GM23338 (cell line): ENCODE results near the gene RBP3. TPM values are rescaled to one million over a fixed set of nuclear protein-coding genes. Genes with fewer than 3 reads are reported as not detected.

ENCODE experiments used
- ATAC-seq: fragments of 200-7000 bp; cut with Tn5 transposase; 3 replicates; pipeline ENCODE4 v1.9.1; 2020
- DNase-seq: peaks from one replicate; pipeline ENCODE4 v3.0.0-alpha.2; 2015; ENCODE audit warnings: low spot score
- H2AFZ ChIP-seq: fragments of 200-600 bp; sonication (generic); 2 replicates; pipeline ENCODE4 v1.8.0; 2016; ENCODE audit warnings: antibody characterized with exemption, mild to moderate bottlenecking, moderate library complexity
- H3F3A ChIP-seq: fragments of 200-600 bp; sonication (generic); replicated peaks from 2 replicates; pipeline ENCODE4 v1.8.0; 2017; ENCODE audit warnings: antibody characterized with exemption, mixed run types, low read depth
- H3K27ac ChIP-seq: fragments of 200-600 bp; sonication (generic); 2 replicates; pipeline ENCODE4 v1.6.1; 2016; ENCODE audit warnings: low read depth
- H3K27me3 ChIP-seq: fragments of 200-600 bp; sonication (generic); 2 replicates; pipeline ENCODE4 v1.8.0; 2016; ENCODE audit warnings: mild to moderate bottlenecking, mixed run types, moderate library complexity; ENCODE audit not compliant: insufficient read depth
- H3K36me3 ChIP-seq: fragments of 200-600 bp; sonication (generic); 2 replicates; pipeline ENCODE4 v1.8.0; 2016; ENCODE audit warnings: mild to moderate bottlenecking; ENCODE audit not compliant: insufficient read depth
- H3K4me1 ChIP-seq: fragments of 200-600 bp; sonication (generic); 2 replicates; pipeline ENCODE4 v1.8.0; 2016; ENCODE audit warnings: mild to moderate bottlenecking, moderate library complexity; ENCODE audit not compliant: insufficient read depth
- H3K4me2 ChIP-seq: fragments of 200-600 bp; sonication (generic); 2 replicates; pipeline ENCODE4 v1.7.1; 2017; ENCODE audit warnings: mixed run types
- H3K4me3 ChIP-seq: fragments of 200-600 bp; sonication (generic); 2 replicates; pipeline ENCODE4 v1.6.1; 2016; ENCODE audit warnings: mixed run types
- H3K79me2 ChIP-seq: fragments of 200-600 bp; sonication (generic); replicated peaks from 2 replicates; pipeline ENCODE4 v1.8.0; 2017; ENCODE audit warnings: mild to moderate bottlenecking; ENCODE audit not compliant: insufficient read depth
- H3K9me2 ChIP-seq: fragments of 200-600 bp; sonication (generic); 2 replicates; pipeline ENCODE4 v1.8.0; 2017; ENCODE audit not compliant: insufficient read depth
- H4K20me1 ChIP-seq: fragments of 200-600 bp; sonication (generic); replicated peaks from 2 replicates; pipeline ENCODE4 v1.8.0; 2017; ENCODE audit warnings: mild to moderate bottlenecking; ENCODE audit not compliant: insufficient read depth
- H3K27ac Mint-ChIP-seq: 2 replicates; pipeline ENCODE4 v1.8.0; 2020; ENCODE audit warnings: inconsistent platforms, mild to moderate bottlenecking, moderate library complexity, mixed read lengths
- H3K27me3 Mint-ChIP-seq: 3 replicates; pipeline ENCODE4 v1.8.0; 2022; ENCODE audit warnings: low read depth, mild to moderate bottlenecking, moderate library complexity, mixed read lengths, inconsistent platforms; ENCODE audit not compliant: insufficient read depth, poor library complexity
- H3K36me3 Mint-ChIP-seq: 3 replicates; pipeline ENCODE4 v1.8.0; 2021; ENCODE audit warnings: low read depth, mild to moderate bottlenecking, inconsistent platforms, moderate library complexity, mixed read lengths
- H3K4me1 Mint-ChIP-seq: 3 replicates; pipeline ENCODE4 v1.8.0; 2020; ENCODE audit warnings: mild to moderate bottlenecking, inconsistent platforms, mixed read lengths
- H3K4me3 Mint-ChIP-seq: 3 replicates; pipeline ENCODE4 v1.8.0; 2021; ENCODE audit warnings: moderate library complexity, mild to moderate bottlenecking, inconsistent platforms, mixed read lengths
- H3K9me3 Mint-ChIP-seq: 3 replicates; pipeline ENCODE4 v1.8.0; 2020; ENCODE audit warnings: moderate library complexity, mild to moderate bottlenecking, inconsistent platforms, mixed read lengths
- CREB1 ChIP-seq: fragments of 250-450 bp; sonication (Bioruptor Pico); IDR thresholded peaks from 2 replicates; pipeline ENCODE4 v1.5.0; 2020; ENCODE audit warnings: low read depth, mild to moderate bottlenecking, moderate library complexity
- EZH2 ChIP-seq: fragments of 200-600 bp; sonication (generic); IDR thresholded peaks from one replicate; pipeline ENCODE4 v1.8.0; 2017; ENCODE audit warnings: antibody characterized with exemption, mild to moderate bottlenecking, low read depth; ENCODE audit not compliant: unreplicated experiment
- EZH2phosphoT487 ChIP-seq: fragments of 200-600 bp; sonication (generic); IDR thresholded peaks from one replicate; pipeline ENCODE4 v1.8.1; 2018; ENCODE audit warnings: antibody characterized with exemption; ENCODE audit not compliant: unreplicated experiment
- JUNB ChIP-seq: IDR thresholded peaks from one replicate; pipeline ENCODE4 v1.6.1; 2016; ENCODE audit warnings: antibody characterized with exemption; ENCODE audit not compliant: unreplicated experiment
- NANOG ChIP-seq: IDR thresholded peaks from 2 replicates; pipeline ENCODE4 v1.6.1; 2016; ENCODE audit warnings: antibody characterized with exemption, borderline replicate concordance
- POLR2AphosphoS5 ChIP-seq: IDR thresholded peaks from 2 replicates; pipeline ENCODE4 v1.6.1; 2016; ENCODE audit warnings: antibody characterized with exemption, low read depth
- STAT1 ChIP-seq: IDR thresholded peaks from one replicate; pipeline ENCODE4 v1.6.1; 2016; ENCODE audit warnings: antibody characterized with exemption; ENCODE audit not compliant: unreplicated experiment
- ZNF114 ChIP-seq: fragments of 250-450 bp; sonication (Bioruptor Pico); IDR thresholded peaks from 2 replicates; pipeline ENCODE4 v1.5.0; 2020; ENCODE audit warnings: mild to moderate bottlenecking, moderate library complexity
- polyA plus RNA-seq: library from polyadenylated mRNA; unstranded; fragments of >200 nt; fragmentation: Nextera tagmentation; extraction: Ambion mirVana; gene quantifications from 2 replicates; pipeline ENCODE4 v1.2.1, GENCODE V29; 2016
- total RNA-seq: library from RNA; depleted of rRNA; stranded (reverse); fragments of >200 nt; shearing (Covaris generic); gene quantifications from 2 replicates; pipeline ENCODE4 v1.2.3, GENCODE V29; 2014
- TF ChIP-seq, protein P1 (sequence below): IDR thresholded peaks from one replicate; pipeline ENCODE4 v1.6.1; 2018; ENCODE audit warnings: antibody characterized with exemption; ENCODE audit not compliant: unreplicated experiment
- TF ChIP-seq, protein P2 (sequence below): fragments of 250-450 bp; sonication (Bioruptor Pico); IDR thresholded peaks from 2 replicates; pipeline ENCODE4 v1.5.0; 2020; ENCODE audit warnings: mild to moderate bottlenecking, moderate library complexity

Gene RBP3
- total and polyA plus RNA-seq, 2 experiments from 2014 or later: not detected

DNA sequence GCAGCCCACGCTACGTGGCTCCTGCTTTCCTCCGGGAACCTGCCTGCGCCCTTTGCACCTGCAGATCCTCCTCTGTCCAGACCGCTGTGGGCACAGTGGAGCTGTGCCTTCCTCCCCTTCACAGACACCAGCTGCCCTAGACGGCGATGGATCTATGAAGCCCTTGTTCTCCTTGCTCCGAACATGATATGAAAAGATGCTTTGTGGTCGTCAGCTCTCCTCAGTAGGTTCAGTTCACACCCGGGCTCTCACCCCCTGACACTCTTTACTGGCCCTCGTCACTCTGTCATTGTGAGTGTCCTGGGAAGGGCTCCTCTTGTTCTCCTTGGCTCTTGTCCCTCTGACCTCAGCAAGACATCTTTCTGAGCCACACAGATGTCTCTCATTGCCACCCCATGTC is 31.7 kb downstream of the RBP3 start (continued):
- TF ChIP-seq, protein P1, sequence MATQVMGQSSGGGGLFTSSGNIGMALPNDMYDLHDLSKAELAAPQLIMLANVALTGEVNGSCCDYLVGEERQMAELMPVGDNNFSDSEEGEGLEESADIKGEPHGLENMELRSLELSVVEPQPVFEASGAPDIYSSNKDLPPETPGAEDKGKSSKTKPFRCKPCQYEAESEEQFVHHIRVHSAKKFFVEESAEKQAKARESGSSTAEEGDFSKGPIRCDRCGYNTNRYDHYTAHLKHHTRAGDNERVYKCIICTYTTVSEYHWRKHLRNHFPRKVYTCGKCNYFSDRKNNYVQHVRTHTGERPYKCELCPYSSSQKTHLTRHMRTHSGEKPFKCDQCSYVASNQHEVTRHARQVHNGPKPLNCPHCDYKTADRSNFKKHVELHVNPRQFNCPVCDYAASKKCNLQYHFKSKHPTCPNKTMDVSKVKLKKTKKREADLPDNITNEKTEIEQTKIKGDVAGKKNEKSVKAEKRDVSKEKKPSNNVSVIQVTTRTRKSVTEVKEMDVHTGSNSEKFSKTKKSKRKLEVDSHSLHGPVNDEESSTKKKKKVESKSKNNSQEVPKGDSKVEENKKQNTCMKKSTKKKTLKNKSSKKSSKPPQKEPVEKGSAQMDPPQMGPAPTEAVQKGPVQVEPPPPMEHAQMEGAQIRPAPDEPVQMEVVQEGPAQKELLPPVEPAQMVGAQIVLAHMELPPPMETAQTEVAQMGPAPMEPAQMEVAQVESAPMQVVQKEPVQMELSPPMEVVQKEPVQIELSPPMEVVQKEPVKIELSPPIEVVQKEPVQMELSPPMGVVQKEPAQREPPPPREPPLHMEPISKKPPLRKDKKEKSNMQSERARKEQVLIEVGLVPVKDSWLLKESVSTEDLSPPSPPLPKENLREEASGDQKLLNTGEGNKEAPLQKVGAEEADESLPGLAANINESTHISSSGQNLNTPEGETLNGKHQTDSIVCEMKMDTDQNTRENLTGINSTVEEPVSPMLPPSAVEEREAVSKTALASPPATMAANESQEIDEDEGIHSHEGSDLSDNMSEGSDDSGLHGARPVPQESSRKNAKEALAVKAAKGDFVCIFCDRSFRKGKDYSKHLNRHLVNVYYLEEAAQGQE: no peak
- no peak for TF ChIP-seq NANOG

DNA sequence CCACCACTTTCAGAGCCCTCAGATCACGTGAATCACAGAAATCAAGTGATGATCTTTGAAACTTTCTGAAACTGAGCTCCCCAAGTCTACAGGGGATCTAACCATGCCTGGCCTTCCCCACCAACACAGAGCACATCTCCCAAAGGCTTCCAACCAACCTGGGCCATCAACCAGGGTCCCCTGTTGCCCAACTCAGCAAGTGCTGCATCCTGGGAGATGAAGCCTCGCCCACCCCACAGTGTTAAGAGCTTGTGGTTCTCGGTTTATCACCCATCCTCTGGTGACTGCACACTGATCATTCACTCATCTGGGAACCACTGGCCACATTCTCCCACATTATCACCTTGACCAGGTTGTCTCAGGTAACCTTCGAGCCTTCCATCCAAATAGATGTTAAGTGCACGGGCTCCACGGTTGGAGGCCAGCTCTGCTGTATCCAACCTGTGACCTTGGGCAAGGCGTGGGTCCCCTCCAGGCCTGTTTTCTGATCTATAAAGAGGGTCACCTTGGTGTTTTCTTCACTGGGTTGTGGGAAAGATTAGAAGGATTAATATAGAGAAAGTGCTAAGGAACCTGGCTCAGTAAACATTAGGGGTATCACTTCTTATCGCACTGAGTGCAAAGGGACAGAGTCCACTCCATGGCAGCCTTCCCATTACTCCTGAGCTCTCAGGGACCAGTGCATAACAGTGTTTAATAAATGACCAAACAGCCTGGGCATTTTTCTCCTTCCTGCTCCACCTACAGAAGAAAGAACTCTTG is 32.4 kb downstream of the RBP3 start:
- Mint-ChIP-seq H3K4me1 (peaks cover 44% of the 10 kb centered on the region), H3K4me3 (no peak overlapping the region), H3K36me3 (no peaks in the 10 kb centered on the region; the same call in 1 of the 3 replicates), H3K9me3 (peaks cover 3% of the 10 kb centered on the region; the same call in 2 of the 3 replicates), H3K27me3 (peaks cover 16% of the 10 kb centered on the region), H3K27ac (0 out of 2 replicates have a peak overlapping the region, but pooled peaks have one; percentile 53)
- no peak for DNase-seq
- no peak overlapping the region for H3K4me3 ChIP-seq
- H3K27me3 ChIP-seq: peaks cover 6% of the 10 kb centered on the region; the same call in 1 of the 2 replicates
- H3K27ac ChIP-seq: no peak overlapping the region
- ATAC-seq: no peak
- H3K4me1 ChIP-seq: peaks cover 29% of the 10 kb centered on the region
- 0 out of 2 replicates have a peak, but pooled peaks cover 5% of the 10 kb centered on the region for H3F3A ChIP-seq
- H3K9me2 ChIP-seq: no peaks in the 10 kb centered on the region; the same call in 1 of the 2 replicates
- H4K20me1 ChIP-seq: no peaks in the 10 kb centered on the region
- H3K79me2 ChIP-seq: no peaks in the 10 kb centered on the region
- no peak overlapping the region for H2AFZ ChIP-seq
- H3K36me3 ChIP-seq: no peaks in the 10 kb centered on the region
- H3K4me2 ChIP-seq: no peak overlapping the region
- no peak for TF ChIP-seq STAT1
- TF ChIP-seq EZH2phosphoT487: no peak
- no peak for TF ChIP-seq CREB1 (CRISPR knock-in tag)
- TF ChIP-seq JUNB: no peak
- no peak for TF ChIP-seq EZH2
- no peak for TF ChIP-seq ZNF114 (CRISPR knock-in tag)
- TF ChIP-seq, protein P1: no peak
- TF ChIP-seq, protein P2, sequence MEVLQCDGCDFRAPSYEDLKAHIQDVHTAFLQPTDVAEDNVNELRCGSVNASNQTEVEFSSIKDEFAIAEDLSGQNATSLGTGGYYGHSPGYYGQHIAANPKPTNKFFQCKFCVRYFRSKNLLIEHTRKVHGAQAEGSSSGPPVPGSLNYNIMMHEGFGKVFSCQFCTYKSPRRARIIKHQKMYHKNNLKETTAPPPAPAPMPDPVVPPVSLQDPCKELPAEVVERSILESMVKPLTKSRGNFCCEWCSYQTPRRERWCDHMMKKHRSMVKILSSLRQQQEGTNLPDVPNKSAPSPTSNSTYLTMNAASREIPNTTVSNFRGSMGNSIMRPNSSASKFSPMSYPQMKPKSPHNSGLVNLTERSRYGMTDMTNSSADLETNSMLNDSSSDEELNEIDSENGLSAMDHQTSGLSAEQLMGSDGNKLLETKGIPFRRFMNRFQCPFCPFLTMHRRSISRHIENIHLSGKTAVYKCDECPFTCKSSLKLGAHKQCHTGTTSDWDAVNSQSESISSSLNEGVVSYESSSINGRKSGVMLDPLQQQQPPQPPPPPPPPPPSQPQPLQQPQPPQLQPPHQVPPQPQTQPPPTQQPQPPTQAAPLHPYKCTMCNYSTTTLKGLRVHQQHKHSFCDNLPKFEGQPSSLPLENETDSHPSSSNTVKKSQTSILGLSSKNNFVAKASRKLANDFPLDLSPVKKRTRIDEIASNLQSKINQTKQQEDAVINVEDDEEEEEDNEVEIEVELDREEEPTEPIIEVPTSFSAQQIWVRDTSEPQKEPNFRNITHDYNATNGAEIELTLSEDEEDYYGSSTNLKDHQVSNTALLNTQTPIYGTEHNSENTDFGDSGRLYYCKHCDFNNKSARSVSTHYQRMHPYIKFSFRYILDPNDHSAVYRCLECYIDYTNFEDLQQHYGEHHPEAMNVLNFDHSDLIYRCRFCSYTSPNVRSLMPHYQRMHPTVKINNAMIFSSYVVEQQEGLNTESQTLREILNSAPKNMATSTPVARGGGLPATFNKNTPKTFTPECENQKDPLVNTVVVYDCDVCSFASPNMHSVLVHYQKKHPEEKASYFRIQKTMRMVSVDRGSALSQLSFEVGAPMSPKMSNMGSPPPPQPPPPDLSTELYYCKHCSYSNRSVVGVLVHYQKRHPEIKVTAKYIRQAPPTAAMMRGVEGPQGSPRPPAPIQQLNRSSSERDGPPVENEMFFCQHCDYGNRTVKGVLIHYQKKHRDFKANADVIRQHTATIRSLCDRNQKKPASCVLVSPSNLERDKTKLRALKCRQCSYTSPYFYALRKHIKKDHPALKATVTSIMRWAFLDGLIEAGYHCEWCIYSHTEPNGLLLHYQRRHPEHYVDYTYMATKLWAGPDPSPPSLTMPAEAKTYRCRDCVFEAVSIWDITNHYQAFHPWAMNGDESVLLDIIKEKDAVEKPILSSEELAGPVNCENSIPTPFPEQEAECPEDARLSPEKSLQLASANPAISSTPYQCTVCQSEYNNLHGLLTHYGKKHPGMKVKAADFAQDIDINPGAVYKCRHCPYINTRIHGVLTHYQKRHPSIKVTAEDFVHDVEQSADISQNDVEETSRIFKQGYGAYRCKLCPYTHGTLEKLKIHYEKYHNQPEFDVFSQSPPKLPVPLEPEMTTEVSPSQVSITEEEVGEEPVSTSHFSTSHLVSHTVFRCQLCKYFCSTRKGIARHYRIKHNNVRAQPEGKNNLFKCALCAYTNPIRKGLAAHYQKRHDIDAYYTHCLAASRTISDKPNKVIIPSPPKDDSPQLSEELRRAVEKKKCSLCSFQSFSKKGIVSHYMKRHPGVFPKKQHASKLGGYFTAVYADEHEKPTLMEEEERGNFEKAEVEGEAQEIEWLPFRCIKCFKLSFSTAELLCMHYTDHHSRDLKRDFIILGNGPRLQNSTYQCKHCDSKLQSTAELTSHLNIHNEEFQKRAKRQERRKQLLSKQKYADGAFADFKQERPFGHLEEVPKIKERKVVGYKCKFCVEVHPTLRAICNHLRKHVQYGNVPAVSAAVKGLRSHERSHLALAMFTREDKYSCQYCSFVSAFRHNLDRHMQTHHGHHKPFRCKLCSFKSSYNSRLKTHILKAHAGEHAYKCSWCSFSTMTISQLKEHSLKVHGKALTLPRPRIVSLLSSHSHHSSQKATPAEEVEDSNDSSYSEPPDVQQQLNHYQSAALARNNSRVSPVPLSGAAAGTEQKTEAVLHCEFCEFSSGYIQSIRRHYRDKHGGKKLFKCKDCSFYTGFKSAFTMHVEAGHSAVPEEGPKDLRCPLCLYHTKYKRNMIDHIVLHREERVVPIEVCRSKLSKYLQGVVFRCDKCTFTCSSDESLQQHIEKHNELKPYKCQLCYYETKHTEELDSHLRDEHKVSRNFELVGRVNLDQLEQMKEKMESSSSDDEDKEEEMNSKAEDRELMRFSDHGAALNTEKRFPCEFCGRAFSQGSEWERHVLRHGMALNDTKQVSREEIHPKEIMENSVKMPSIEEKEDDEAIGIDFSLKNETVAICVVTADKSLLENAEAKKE (CRISPR knock-in tag): no peak
- TF ChIP-seq NANOG: no peak
- TF ChIP-seq POLR2AphosphoS5: no peak
